Esophagus squamous epithelium (tissue), 5 donors: ENCODE results near the gene LSP1. TPM values are rescaled to one million over a fixed set of nuclear protein-coding genes. Genes with fewer than 3 reads are reported as not detected.
A peak's percentile ranks its signal among the peaks of the same experiment; 100 is the strongest.

Source experiments
- DNase-seq: peaks from one replicate; lab custom pipeline; 2025; lab: John Stamatoyannopoulos, UW
- H3K27ac ChIP-seq, 4 donors: fragments of 200-600 bp; sonication (generic); one replicate each; pipeline ENCODE4 v1.5.1; 2016 to 2019; ENCODE audit warnings: mild to moderate bottlenecking in 1 of 4
- H3K27me3 ChIP-seq, 4 donors: fragments of 200-600 bp; sonication (generic); 1 replicate in 3 of 4; 2 replicates in 1 of 4; pipeline versions ENCODE4 v1.5.1 to v1.6.0; 2017 to 2021; ENCODE audit warnings: antibody characterized with exemption in 1 of 4
- H3K36me3 ChIP-seq, 3 donors: fragments of 200-600 bp; sonication (generic); one replicate each; pipeline ENCODE4 v1.5.1; 2016 to 2019
- H3K4me1 ChIP-seq, 3 donors: fragments of 200-600 bp; sonication (generic); one replicate each; pipeline ENCODE4 v1.5.1; 2017 to 2019
- H3K4me3 ChIP-seq, 4 donors: fragments of 200-600 bp; sonication (generic); 1 replicate in 3 of 4; 2 replicates in 1 of 4; pipeline ENCODE4 v1.5.1; 2016 to 2019; ENCODE audit warnings: mild to moderate bottlenecking in 2 of 4, moderate library complexity in 1 of 4
- H3K9me3 ChIP-seq, 3 donors: fragments of 200-600 bp; sonication (generic); one replicate each; pipeline ENCODE4 v1.5.1; 2016 to 2019
- POLR2A ChIP-seq, 4 donors: fragments of 450-650 bp; IDR thresholded peaks; one replicate each; pipeline ENCODE4 v1.6.1; 2017; ENCODE audit warnings: antibody characterized with exemption in 4 of 4, mild to moderate bottlenecking in 4 of 4, moderate library complexity in 3 of 4
- WGBS, 2 donors: methylation state at CpG; one replicate each; pipeline ENCODE4 v1.1.5; 2018; 5-methylcytosine and 5-hydroxymethylcytosine counted together
- intact Hi-C: fragments of 100-400 bp; cut with DNase I; formaldehyde crosslinking; loops from one replicate; pipeline ENCODE4 v1.15.0; 2022
- total RNA-seq, 4 donors: library from RNA; depleted of rRNA; stranded (reverse); fragments of >200 nt; gene quantifications; one replicate each; pipeline ENCODE4 v1.1.0, GENCODE V29; 2016
- TF ChIP-seq, protein P1 (sequence below), 6 experiments: fragments of 450-650 bp in 4 of 6; fragments of 200-600 bp in 2 of 6; sonication (generic) in 2 of 6; IDR thresholded peaks; one replicate each; pipeline ENCODE4 v1.5.1; 2016 to 2019; ENCODE audit warnings: antibody characterized with exemption in 6 of 6, mild to moderate bottlenecking in 4 of 6, moderate library complexity in 4 of 6
- donor health status: DM: yes; HTN: yes; CAD: no.

Gene LSP1
- total RNA-seq, 4 donors from 2014 or later, result 23.3 to 75.9 (median 46.4) TPM

DNA sequence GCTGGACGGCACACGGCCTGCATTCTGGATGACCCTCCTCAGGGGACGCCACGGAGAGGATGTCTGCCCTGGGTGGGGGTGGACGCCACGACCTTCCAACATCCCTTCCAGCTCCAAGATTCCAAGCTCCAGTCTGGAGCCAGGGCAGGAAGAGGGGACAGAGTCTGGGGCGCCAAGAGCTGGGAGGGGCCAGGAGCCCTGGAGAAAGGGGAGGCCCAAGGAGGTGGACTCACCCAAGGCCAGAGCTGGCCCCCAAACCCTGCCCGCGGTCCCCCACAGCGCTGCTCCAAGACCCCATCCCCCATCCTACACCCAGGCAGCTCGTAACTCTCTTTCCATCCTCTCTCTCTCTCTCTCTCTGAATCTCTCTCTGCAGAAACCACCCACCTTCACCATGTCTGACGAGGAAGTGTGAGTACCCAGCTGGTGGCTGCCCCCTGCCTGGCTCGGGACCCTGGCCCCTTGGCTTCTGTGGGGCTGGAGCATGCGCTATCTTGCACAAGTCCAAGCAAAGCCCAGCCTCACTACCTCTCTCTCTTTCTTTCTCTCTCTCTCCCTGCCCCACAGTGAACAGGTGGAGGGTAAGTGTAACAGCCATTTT, 69.7 kb downstream of the LSP1 start:
- peak overlapping the region in 1 of 4 donors; percentile 51 for H3K27ac ChIP-seq
- peaks cover 0 to 19% (median 0%) of the 10 kb centered on the region in 4 donors for H3K27me3 ChIP-seq
- no peaks in the 10 kb centered on the region for H3K9me3 ChIP-seq
- no peaks in the 10 kb centered on the region for H3K36me3 ChIP-seq
- TF ChIP-seq, protein P1, sequence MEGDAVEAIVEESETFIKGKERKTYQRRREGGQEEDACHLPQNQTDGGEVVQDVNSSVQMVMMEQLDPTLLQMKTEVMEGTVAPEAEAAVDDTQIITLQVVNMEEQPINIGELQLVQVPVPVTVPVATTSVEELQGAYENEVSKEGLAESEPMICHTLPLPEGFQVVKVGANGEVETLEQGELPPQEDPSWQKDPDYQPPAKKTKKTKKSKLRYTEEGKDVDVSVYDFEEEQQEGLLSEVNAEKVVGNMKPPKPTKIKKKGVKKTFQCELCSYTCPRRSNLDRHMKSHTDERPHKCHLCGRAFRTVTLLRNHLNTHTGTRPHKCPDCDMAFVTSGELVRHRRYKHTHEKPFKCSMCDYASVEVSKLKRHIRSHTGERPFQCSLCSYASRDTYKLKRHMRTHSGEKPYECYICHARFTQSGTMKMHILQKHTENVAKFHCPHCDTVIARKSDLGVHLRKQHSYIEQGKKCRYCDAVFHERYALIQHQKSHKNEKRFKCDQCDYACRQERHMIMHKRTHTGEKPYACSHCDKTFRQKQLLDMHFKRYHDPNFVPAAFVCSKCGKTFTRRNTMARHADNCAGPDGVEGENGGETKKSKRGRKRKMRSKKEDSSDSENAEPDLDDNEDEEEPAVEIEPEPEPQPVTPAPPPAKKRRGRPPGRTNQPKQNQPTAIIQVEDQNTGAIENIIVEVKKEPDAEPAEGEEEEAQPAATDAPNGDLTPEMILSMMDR (IDR thresholded peaks at IDR 0.05), result no peak
- TF ChIP-seq POLR2A (IDR thresholded peaks at IDR 0.05), result no peak
- 67 to 72% methylated on average over 8 to 9 of the region's 14 CpGs for WGBS, 2 donors
- H3K4me3 ChIP-seq, result no peak overlapping the region
- H3K4me1 ChIP-seq, result peaks cover 12 to 88% (median 22%) of the 10 kb centered on the region in 3 donors
- no peak for DNase-seq
- intact Hi-C loops, result loop anchor here (10.0 kb wide), 2 partner anchors 78 to 228 kb away; partner anchors contain the start of gene KRTAP5-6

DNA sequence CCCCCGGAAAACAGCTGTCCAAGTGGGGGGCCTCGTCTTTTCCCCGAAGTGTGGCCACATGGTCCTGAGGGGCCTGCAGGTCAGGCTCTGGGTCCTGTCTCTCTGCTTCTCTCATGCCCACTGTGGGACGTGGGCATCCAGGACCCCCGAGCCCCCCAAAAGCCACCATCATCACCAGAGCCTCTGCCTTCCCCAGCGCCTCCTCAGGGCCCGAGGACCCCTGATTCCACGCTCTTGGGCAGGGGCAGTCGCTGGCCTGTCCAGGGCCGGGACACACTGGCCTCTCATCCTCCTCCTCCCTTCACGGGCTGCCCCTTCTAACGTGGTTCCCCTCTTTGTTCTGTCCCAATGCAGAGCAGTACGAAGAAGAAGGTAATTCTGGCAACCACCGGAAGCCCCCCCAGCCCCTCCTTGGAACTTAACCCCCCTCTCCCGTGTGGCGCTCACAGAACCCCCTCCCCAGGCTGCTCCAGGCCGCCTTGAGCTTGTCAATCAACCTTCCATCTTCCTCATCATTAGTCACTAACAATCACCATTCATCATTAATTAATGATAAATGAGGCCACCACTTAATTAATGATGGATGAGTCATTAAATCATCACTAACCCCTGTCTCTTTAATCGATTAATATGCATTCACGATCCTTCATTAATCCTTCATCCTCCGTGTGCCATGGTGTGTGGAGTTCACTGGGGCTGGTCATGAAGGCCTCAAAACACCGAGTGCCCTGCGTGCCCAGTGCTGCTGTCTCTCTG, 70.5 kb downstream of the LSP1 start:
- no peaks in the 10 kb centered on the region for H3K36me3 ChIP-seq
- no peaks in the 10 kb centered on the region for H3K9me3 ChIP-seq
- no peak for DNase-seq
- intact Hi-C loops, result loop anchor here (10.0 kb wide), 2 partner anchors 79 to 229 kb away; partner anchors contain the start of gene KRTAP5-6
- WGBS, 2 donors, result 71 to 77% methylated on average over 11 to 15 of the region's 22 CpGs
- H3K27me3 ChIP-seq, result peaks cover 0 to 19% (median 0%) of the 10 kb centered on the region in 4 donors
- no peak for TF ChIP-seq POLR2A (IDR thresholded peaks at IDR 0.05)
- H3K4me3 ChIP-seq, result no peak overlapping the region
- H3K4me1 ChIP-seq, result peaks cover 12 to 88% (median 23%) of the 10 kb centered on the region in 3 donors
- peak overlapping the region in 1 of 4 donors; percentile 72 for H3K27ac ChIP-seq

DNA sequence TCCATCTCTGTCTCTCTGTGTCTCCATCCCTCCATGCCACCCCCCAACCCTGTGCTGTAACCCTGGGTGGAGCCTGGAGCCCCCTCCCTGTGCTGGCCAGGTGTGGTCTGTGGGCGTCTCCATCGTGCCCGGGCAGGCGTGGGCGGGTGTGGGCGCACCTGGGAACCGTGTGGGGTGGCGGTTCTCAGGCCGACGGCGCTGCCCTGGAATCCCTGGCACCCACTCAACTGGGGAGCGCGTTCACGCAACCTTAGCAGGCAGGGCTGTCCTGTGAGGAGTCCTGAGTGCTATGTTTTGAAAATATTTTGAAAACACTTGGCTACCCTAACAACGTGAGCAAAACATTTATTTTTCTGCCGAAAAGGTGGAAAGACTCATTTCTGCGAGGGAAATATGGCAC, 71.3 kb downstream of the LSP1 start:
- peak overlapping the region in 2 of 4 donors; percentile 44 to 72 for H3K27ac ChIP-seq
- peaks cover 0 to 19% (median 0%) of the 10 kb centered on the region in 4 donors for H3K27me3 ChIP-seq
- DNase-seq, result no peak
- intact Hi-C loops, result loop anchor here (10.0 kb wide), 2 partner anchors 79 to 229 kb away; partner anchors contain the start of gene KRTAP5-6
- no peak overlapping the region for H3K4me3 ChIP-seq
- no peaks in the 10 kb centered on the region for H3K9me3 ChIP-seq
- peaks cover 12 to 83% (median 20%) of the 10 kb centered on the region in 3 donors for H3K4me1 ChIP-seq
- WGBS, 2 donors, result 39 to 57% methylated on average over 3 to 8 of the region's 17 CpGs
- TF ChIP-seq POLR2A (IDR thresholded peaks at IDR 0.05), result no peak
- TF ChIP-seq, protein P1 (IDR thresholded peaks at IDR 0.05), result no peak
- H3K36me3 ChIP-seq, result no peaks in the 10 kb centered on the region

DNA sequence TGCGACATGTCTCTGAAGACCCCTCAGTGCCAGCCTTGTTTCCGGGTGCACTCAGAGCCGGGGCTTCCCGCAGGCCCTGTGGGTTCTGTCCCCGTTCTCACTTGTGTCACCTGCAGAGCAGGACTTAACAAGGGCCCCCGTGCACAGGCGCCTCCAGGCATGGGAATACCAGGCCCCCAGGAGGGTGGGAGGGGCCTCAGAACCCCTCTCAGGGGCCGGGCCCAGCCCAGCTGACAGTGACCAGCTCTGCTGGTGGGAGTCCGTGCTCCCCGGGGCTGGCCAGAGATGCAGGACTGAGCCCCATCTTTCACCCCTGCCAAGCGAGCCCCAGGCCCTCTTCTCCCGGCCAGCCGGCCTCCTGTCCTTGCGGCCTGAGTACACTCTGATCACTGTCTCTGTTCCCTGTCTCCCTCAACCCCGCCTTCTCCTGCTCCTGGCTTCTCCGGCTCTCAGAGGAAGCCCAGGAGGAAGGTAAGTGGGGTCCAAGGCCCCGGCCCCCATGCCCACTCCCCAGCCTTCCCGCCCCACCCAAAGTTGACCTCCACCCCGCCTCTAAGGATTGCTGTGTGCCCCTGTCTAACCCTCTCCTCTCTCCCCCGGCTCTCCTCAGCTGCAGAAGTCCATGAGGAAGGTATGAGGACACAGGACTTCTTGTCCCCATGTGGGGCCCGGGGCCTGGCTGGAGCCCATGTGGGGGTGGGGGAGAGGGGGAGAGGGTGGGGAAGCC, 71.9 kb downstream of the LSP1 start:
- intact Hi-C loops, result loop anchor here (10.0 kb wide), 2 partner anchors 80 to 230 kb away; partner anchors contain the start of gene KRTAP5-6
- TF ChIP-seq, protein P1 (IDR thresholded peaks at IDR 0.05), result no peak
- TF ChIP-seq POLR2A (IDR thresholded peaks at IDR 0.05), result no peak
- Histone ChIP-seq H3K27me3 (peaks cover 0 to 19% (median 0%) of the 10 kb centered on the region in 4 donors), H3K4me3 (no peak overlapping the region), H3K4me1 (peaks cover 12 to 80% (median 20%) of the 10 kb centered on the region in 3 donors), H3K9me3 (no peaks in the 10 kb centered on the region), H3K36me3 (no peaks in the 10 kb centered on the region), H3K27ac (peak overlapping the region in 2 of 4 donors; percentile 44 to 72)
- 82 to 86% methylated on average over 8 to 9 of the region's 21 CpGs for WGBS, 2 donors
- DNase-seq, result no peak
